ENCODE measurements around the gene PLS1. TPM values are rescaled to one million over a fixed set of nuclear protein-coding genes. Genes with fewer than 3 reads are reported as not detected.
A peak's percentile ranks its signal among the peaks of the same experiment; 100 is the strongest.

Gene PLS1
- total RNA-seq, 4 donors from 2014 or later: 58.7 to 507 (median 340) TPM

DNA sequence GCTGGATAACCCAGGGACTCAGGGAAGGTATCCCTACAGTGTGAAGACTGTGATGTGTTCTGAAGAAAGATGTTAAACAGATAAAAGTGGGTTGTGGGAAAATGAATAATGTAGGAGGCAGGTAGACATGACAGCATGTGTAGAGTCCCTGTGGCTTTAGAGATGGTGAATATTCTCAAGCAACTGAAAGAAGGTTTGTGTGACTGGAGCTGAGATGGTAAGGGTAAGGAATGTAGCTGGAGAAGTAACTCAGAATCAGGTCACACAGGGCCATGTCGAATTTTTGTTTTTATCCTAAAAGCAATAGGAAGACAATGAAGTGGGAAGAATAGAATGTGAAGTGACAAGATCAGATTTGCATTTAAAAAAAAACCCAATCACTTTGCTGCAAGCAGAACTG, 73.9 kb downstream of the PLS1 start:
- Histone ChIP-seq H3K27me3 (no peaks in the 10 kb centered on the region), H3K36me3 (peaks cover 0 to 10% (median 3%) of the 10 kb centered on the region in 4 donors)

GRCh38 chr3:142676151-142676550, 80.0 kb downstream of the PLS1 start:
- H3K9me3 ChIP-seq: no peaks in the 10 kb centered on the region
- intact Hi-C loops (cut with DNase I; ENCODE audit: low total_unique reads): no loop called here
- TF ChIP-seq POLR2A (IDR thresholded peaks at IDR 0.05): no peak
- in situ Hi-C loops (cut with MboI; ENCODE audit: low pct_ligation_motif_present in 1 of 4, low pct_unique_long_range_greater_than_20kb in 1 of 4, low sequenced_read_pairs in 3 of 4): no loop called here
- peaks cover 0 to 7% (median 0%) of the 10 kb centered on the region in 4 donors for H3K4me1 ChIP-seq
- no peaks in the 10 kb centered on the region for H3K27me3 ChIP-seq
- H3K36me3 ChIP-seq: no peaks in the 10 kb centered on the region
- no peak overlapping the region for H3K4me3 ChIP-seq
- H3K27ac ChIP-seq: no peak overlapping the region
- 44 to 58% methylated on average over 2 of the region's 2 CpGs for WGBS, 2 donors (ENCODE audit: low coverage in 1 of 2)
- no peak for DNase-seq

More for the DNA sequence above, 73.9 kb downstream of the PLS1 start:
- 67 to 72% methylated on average over 1 of the region's 1 CpG for WGBS, 2 donors (ENCODE audit: low coverage in 1 of 2)
- intact Hi-C loops (cut with DNase I; ENCODE audit: low total_unique reads) (no loop called here), in situ Hi-C loops (cut with MboI; ENCODE audit: low pct_ligation_motif_present in 1 of 4, low pct_unique_long_range_greater_than_20kb in 1 of 4, low sequenced_read_pairs in 3 of 4) (no loop called here)
- Histone ChIP-seq H3K9me3 (no peaks in the 10 kb centered on the region), H3K4me3 (no peak overlapping the region), H3K27ac (no peak overlapping the region), H3K4me1 (peaks cover 0 to 9% (median 1%) of the 10 kb centered on the region in 4 donors)
- TF ChIP-seq EP300 (IDR thresholded peaks at IDR 0.05; ENCODE audit: low read depth) (no peak), POLR2A (IDR thresholded peaks at IDR 0.05) (no peak), CTCF (IDR thresholded peaks at IDR 0.05) (no peak), POLR2AphosphoS5 (IDR thresholded peaks at IDR 0.05) (no peak)
- DNase-seq: no peak

- Histone ChIP-seq H3K4me3 (no peak overlapping the region), H3K36me3 (no peaks in the 10 kb centered on the region), H3K27me3 (no peaks in the 10 kb centered on the region), H3K4me1 (peaks cover 0 to 3% (median 0%) of the 10 kb centered on the region in 4 donors), H3K9me3 (no peaks in the 10 kb centered on the region), H3K27ac (no peak overlapping the region)
- intact Hi-C loops (cut with DNase I; ENCODE audit: low total_unique reads) (no loop called here), in situ Hi-C loops (cut with MboI; ENCODE audit: low pct_ligation_motif_present in 1 of 4, low pct_unique_long_range_greater_than_20kb in 1 of 4, low sequenced_read_pairs in 3 of 4) (no loop called here)
- no peak for TF ChIP-seq POLR2A (IDR thresholded peaks at IDR 0.05)
- no peak for TF ChIP-seq EP300 (IDR thresholded peaks at IDR 0.05; ENCODE audit: low read depth)
- TF ChIP-seq POLR2AphosphoS5 (IDR thresholded peaks at IDR 0.05): no peak
- peak in 1 of 5 experiments; percentile 11 for TF ChIP-seq CTCF (IDR thresholded peaks at IDR 0.05)
- 64% methylated on average over 2 of the region's 2 CpGs; no CpG with 5 or more reads in 1 of the 2 donors for WGBS, 2 donors (ENCODE audit: low coverage in 1 of 2)
- no peak for DNase-seq
Observed at GRCh38 chr3:142680710-142681109, 84.5 kb downstream of the PLS1 start.

- no peaks in the 10 kb centered on the region for H3K9me3 ChIP-seq
- H3K36me3 ChIP-seq: peaks cover 0 to 6% (median 0%) of the 10 kb centered on the region in 4 donors
- intact Hi-C loops (cut with DNase I; ENCODE audit: low total_unique reads): no loop called here
- WGBS, 2 donors (ENCODE audit: low coverage in 1 of 2): 87 to 96% methylated on average over 2 of the region's 2 CpGs
- H3K27me3 ChIP-seq: no peaks in the 10 kb centered on the region
- H3K4me1 ChIP-seq: no peaks in the 10 kb centered on the region
- TF ChIP-seq CTCF (IDR thresholded peaks at IDR 0.05): no peak
- no peak for TF ChIP-seq EP300 (IDR thresholded peaks at IDR 0.05; ENCODE audit: low read depth)
- TF ChIP-seq POLR2AphosphoS5 (IDR thresholded peaks at IDR 0.05): no peak
- no peak overlapping the region for H3K4me3 ChIP-seq
- in situ Hi-C loops (cut with MboI; ENCODE audit: low pct_ligation_motif_present in 1 of 4, low pct_unique_long_range_greater_than_20kb in 1 of 4, low sequenced_read_pairs in 3 of 4): no loop called here
- H3K27ac ChIP-seq: no peak overlapping the region
- no peak for DNase-seq
Observed at GRCh38 chr3:142690613-142691012, 94.4 kb downstream of the PLS1 start.

- intact Hi-C loops (cut with DNase I; ENCODE audit: low total_unique reads) (no loop called here), in situ Hi-C loops (cut with MboI; ENCODE audit: low pct_ligation_motif_present in 1 of 4, low pct_unique_long_range_greater_than_20kb in 1 of 4, low sequenced_read_pairs in 3 of 4) (no loop called here)
- Histone ChIP-seq H3K4me1 (no peaks in the 10 kb centered on the region), H3K9me3 (no peaks in the 10 kb centered on the region), H3K4me3 (no peak overlapping the region), H3K36me3 (peaks cover 0 to 6% (median 0%) of the 10 kb centered on the region in 4 donors), H3K27me3 (no peaks in the 10 kb centered on the region), H3K27ac (no peak overlapping the region)
- no peak for DNase-seq
- TF ChIP-seq CTCF (IDR thresholded peaks at IDR 0.05) (no peak), EP300 (IDR thresholded peaks at IDR 0.05; ENCODE audit: low read depth) (no peak), POLR2AphosphoS5 (IDR thresholded peaks at IDR 0.05) (no peak), POLR2A (IDR thresholded peaks at IDR 0.05) (no peak)
- WGBS, 2 donors (ENCODE audit: low coverage in 1 of 2): 76 to 95% methylated on average over 2 of the region's 2 CpGs
Observed at GRCh38 chr3:142691527-142691926, 95.3 kb downstream of the PLS1 start.
